ENCODE measurements around the gene PRDM2. TPM values are rescaled to one million over a fixed set of nuclear protein-coding genes. Genes with fewer than 3 reads are reported as not detected.

PRDM2 gene
- total and polyA plus RNA-seq, 2 of the 13 experiments (the other 11 are each of a cell fraction or from before 2014, with no cell fraction given): 4.0 to 6.5 TPM

DNA sequence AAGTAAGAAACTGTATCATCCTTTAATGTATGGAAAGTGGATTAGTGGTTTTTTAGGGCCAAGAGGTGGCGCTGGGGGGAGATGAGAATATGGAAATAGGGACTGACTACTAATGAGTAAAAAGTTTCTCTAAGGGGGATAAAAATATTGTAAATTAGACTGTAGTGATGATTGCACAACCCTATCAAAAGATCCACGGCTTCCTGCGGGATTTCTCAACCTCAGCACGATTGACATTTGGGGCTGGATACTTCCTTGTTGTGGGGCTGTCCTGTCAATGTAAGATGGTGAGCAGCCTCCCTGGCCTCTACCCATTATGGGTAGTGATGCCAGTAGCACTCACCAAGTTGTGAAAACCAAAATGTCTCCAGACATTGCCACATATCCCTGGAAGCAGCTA, 36.0 kb upstream of the PRDM2 start:
- BruUV-seq (replicated peaks): no TSS peak
- no peaks in the 10 kb centered on the region; the same call in 1 of the 2 replicates for H4K20me1 ChIP-seq (ENCODE audit: insufficient read depth, low read length)
- no peak for ATAC-seq
- H3K27me3 ChIP-seq (ENCODE audit: control insufficient read depth in 1 of 2, insufficient read depth in 2 of 2, low read length in 2 of 2): peaks cover 5 to 21% of the 10 kb centered on the region in 2 experiments; a peak in 3 of 5 replicates
- H3K4me3 ChIP-seq (replicated peaks in 1 of 3; ENCODE audit: insufficient read depth in 1 of 3, low read depth in 2 of 3, low read length in 3 of 3): no peak overlapping the region
- no peak overlapping the region for H3K9ac ChIP-seq (ENCODE audit: insufficient read depth, low read depth, low read length)
- H2AFZ ChIP-seq (ENCODE audit: low read length): no peak overlapping the region
- POLR2A ChIA-PET: no interaction called here
- TF ChIP-seq MBD4 (IDR thresholded peaks at IDR 0.05; ENCODE audit: borderline replicate concordance, low read length) (no peak), GATA4 (IDR thresholded peaks at IDR 0.05; ENCODE audit: borderline replicate concordance, low read depth) (no peak), KLF15 (CRISPR knock-in tag; IDR thresholded peaks at IDR 0.05; ENCODE audit: borderline replicate concordance) (no peak), HOXA5 (CRISPR knock-in tag; IDR thresholded peaks at IDR 0.05) (no peak), ZFP91 (CRISPR knock-in tag; IDR thresholded peaks at IDR 0.05; ENCODE audit: borderline replicate concordance) (no peak), NFATC3 (CRISPR knock-in tag; IDR thresholded peaks at IDR 0.05) (no peak), HNF4G (IDR thresholded peaks at IDR 0.05; ENCODE audit: borderline replicate concordance, low read depth, low read length) (no peak), HNF4G (CRISPR knock-in tag; IDR thresholded peaks at IDR 0.05; ENCODE audit: borderline replicate concordance, low read depth) (no peak), ZNF329 (CRISPR knock-in tag; IDR thresholded peaks at IDR 0.05; ENCODE audit: low read depth) (no peak), NFIB (CRISPR knock-in tag; IDR thresholded peaks at IDR 0.05; ENCODE audit: borderline replicate concordance) (no peak), FOXO1 (CRISPR knock-in tag; IDR thresholded peaks at IDR 0.05) (no peak), FOXP1 (IDR thresholded peaks at IDR 0.05) (no peak), FOXP1 (CRISPR knock-in tag; IDR thresholded peaks at IDR 0.05) (no peak), ZMAT5 (CRISPR knock-in tag; IDR thresholded peaks at IDR 0.05; ENCODE audit: borderline replicate concordance, low read depth) (no peak)
- TF ChIP-seq, protein P1, sequence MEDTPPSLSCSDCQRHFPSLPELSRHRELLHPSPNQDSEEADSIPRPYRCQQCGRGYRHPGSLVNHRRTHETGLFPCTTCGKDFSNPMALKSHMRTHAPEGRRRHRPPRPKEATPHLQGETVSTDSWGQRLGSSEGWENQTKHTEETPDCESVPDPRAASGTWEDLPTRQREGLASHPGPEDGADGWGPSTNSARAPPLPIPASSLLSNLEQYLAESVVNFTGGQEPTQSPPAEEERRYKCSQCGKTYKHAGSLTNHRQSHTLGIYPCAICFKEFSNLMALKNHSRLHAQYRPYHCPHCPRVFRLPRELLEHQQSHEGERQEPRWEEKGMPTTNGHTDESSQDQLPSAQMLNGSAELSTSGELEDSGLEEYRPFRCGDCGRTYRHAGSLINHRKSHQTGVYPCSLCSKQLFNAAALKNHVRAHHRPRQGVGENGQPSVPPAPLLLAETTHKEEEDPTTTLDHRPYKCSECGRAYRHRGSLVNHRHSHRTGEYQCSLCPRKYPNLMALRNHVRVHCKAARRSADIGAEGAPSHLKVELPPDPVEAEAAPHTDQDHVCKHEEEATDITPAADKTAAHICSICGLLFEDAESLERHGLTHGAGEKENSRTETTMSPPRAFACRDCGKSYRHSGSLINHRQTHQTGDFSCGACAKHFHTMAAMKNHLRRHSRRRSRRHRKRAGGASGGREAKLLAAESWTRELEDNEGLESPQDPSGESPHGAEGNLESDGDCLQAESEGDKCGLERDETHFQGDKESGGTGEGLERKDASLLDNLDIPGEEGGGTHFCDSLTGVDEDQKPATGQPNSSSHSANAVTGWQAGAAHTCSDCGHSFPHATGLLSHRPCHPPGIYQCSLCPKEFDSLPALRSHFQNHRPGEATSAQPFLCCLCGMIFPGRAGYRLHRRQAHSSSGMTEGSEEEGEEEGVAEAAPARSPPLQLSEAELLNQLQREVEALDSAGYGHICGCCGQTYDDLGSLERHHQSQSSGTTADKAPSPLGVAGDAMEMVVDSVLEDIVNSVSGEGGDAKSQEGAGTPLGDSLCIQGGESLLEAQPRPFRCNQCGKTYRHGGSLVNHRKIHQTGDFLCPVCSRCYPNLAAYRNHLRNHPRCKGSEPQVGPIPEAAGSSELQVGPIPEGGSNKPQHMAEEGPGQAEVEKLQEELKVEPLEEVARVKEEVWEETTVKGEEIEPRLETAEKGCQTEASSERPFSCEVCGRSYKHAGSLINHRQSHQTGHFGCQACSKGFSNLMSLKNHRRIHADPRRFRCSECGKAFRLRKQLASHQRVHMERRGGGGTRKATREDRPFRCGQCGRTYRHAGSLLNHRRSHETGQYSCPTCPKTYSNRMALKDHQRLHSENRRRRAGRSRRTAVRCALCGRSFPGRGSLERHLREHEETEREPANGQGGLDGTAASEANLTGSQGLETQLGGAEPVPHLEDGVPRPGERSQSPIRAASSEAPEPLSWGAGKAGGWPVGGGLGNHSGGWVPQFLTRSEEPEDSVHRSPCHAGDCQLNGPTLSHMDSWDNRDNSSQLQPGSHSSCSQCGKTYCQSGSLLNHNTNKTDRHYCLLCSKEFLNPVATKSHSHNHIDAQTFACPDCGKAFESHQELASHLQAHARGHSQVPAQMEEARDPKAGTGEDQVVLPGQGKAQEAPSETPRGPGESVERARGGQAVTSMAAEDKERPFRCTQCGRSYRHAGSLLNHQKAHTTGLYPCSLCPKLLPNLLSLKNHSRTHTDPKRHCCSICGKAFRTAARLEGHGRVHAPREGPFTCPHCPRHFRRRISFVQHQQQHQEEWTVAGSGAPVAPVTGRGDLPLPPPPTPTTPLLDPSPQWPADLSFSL (CRISPR knock-in tag; IDR thresholded peaks at IDR 0.05): no peak
- intact Hi-C loops (cut with micrococcal nuclease; ENCODE audit: unreplicated experiment) (no loop called here), in situ Hi-C loops (cut with HindIII; ENCODE audit: extremely low pct_ligation_motif_present, low pct_unique_long_range_greater_than_20kb) (loop anchor here (10.0 kb wide), 1 partner anchor 301 kb away; no protein-coding TSS in a partner anchor)
- H3K4me2 ChIP-seq (ENCODE audit: low read depth, low read length): no peak overlapping the region
- H3K4me1 ChIP-seq (ENCODE audit: insufficient read depth, low read length): no peaks in the 10 kb centered on the region
- H3K9me3 ChIP-seq (ENCODE audit: low read length): no peaks in the 10 kb centered on the region
- no peak for DNase-seq (ENCODE audit: low spot score)
- FAIRE-seq: no peak
- CTCF ChIA-PET (ENCODE audit: low intra/inter-chr PET ratio, low total read pairs): no interaction called here
- 8% methylated on average over 4 of the region's 4 CpGs for WGBS (ENCODE audit: low lambda C conversion rate)
- no peaks in the 10 kb centered on the region for H3K79me2 ChIP-seq (ENCODE audit: insufficient read depth, low read length)
- no peak overlapping the region for H3K27ac ChIP-seq (ENCODE audit: extremely low read length, insufficient read depth, low read length)
- H3K36me3 ChIP-seq (replicated peaks in 1 of 2; ENCODE audit: control insufficient read depth in 1 of 2, insufficient read depth in 2 of 2, low read length in 2 of 2): no peaks in the 10 kb centered on the region

Measured in HepG2 (cell line).